GM12872 (cell line): ENCODE measurements around the gene KCNMB4.

Source experiments
- TF ChIP-seq, protein P1 (sequence below): IDR thresholded peaks from 3 replicates; pipeline ENCODE4 v1.5.1; 2011; ENCODE audit warnings: low read depth, mild to moderate bottlenecking, low read length, moderate library complexity; ENCODE audit not compliant: insufficient read depth

KCNMB4 gene

GRCh38 chr12:70443062-70443673, 77.1 kb downstream of the KCNMB4 start:
- TF ChIP-seq, protein P1, sequence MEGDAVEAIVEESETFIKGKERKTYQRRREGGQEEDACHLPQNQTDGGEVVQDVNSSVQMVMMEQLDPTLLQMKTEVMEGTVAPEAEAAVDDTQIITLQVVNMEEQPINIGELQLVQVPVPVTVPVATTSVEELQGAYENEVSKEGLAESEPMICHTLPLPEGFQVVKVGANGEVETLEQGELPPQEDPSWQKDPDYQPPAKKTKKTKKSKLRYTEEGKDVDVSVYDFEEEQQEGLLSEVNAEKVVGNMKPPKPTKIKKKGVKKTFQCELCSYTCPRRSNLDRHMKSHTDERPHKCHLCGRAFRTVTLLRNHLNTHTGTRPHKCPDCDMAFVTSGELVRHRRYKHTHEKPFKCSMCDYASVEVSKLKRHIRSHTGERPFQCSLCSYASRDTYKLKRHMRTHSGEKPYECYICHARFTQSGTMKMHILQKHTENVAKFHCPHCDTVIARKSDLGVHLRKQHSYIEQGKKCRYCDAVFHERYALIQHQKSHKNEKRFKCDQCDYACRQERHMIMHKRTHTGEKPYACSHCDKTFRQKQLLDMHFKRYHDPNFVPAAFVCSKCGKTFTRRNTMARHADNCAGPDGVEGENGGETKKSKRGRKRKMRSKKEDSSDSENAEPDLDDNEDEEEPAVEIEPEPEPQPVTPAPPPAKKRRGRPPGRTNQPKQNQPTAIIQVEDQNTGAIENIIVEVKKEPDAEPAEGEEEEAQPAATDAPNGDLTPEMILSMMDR, result no peak

GRCh38 chr12:70444903-70445302, 78.8 kb downstream of the KCNMB4 start:
- TF ChIP-seq, protein P1, result no peak

DNA sequence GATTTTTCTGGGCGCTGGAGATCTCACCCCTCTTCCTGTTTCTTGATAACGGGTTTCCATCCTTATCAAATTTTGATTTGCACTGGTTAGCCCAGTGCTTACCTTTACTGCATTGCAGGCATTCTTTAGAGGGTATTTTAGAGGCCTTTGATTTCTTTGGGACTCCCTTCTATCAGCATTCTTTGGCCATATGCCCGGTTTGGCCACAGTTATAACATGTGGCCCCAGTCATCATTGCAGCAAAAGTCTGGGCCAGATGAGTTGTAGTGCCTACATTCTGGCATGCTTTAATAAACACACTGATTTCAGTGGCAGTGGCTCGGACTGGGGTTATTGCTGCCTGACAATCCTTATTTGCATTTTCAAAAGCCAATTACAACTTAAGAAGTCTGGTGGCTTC, 82.3 kb downstream of the KCNMB4 start:
- TF ChIP-seq, protein P1, result no peak

GRCh38 chr12:70449074-70449752, 83.1 kb downstream of the KCNMB4 start:
- TF ChIP-seq, protein P1, result no peak

DNA sequence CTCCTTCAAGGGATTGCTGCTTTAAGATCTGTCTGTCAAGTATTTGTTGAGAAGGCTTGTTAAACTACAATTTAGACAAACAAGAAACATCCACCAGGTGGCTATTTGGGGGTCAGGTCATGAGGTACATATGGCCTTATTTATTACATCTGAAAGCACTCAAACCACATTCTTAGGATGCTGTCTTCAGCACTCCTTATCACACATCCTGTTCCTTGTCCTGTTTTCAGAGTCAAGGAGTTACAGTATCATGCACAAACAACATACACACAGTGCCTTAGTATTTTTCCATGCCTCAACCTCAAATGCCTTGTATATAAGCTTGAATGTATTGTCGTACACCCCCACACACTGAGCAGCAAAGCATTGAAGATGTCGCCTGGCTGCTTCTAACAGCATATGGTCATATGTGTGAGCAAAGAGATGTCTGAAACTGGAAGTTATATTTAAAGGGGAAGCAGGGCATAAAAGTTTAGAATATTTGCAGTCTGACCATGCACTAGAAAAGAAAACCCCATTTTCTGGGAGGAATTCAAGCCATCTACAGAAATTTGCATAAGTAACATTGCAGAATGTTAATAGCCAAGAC, 83.8 kb downstream of the KCNMB4 start:
- TF ChIP-seq, protein P1, result no peak

GRCh38 chr12:70451528-70451927, 85.4 kb downstream of the KCNMB4 start:
- TF ChIP-seq, protein P1, result no peak

DNA sequence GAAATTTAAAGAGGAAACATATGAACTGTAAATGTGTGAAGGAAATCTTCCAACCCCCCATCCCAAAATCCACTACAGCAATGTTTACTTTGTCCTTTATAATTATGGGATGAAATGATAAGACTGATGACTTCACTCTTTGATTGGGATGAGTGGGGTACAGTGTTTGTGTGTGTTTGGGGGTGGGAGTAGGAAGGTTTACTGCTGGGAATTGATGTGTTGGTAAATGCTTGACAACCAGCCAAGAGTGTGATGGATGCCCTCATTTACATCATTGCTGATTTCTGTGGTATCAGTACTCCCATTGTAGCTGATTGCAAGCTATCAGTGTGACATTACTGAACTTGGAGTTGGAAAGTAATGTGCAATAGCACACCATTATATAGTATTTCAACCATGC, 90.9 kb downstream of the KCNMB4 start:
- TF ChIP-seq, protein P1, result no peak
